ENCODE data around the gene PPL.
"Not testable (repeated sequence)": the region's sequence is repeated elsewhere in the genome, so short reads cannot be mapped to it uniquely, and the experiment has no call there.

PPL gene

DNA sequence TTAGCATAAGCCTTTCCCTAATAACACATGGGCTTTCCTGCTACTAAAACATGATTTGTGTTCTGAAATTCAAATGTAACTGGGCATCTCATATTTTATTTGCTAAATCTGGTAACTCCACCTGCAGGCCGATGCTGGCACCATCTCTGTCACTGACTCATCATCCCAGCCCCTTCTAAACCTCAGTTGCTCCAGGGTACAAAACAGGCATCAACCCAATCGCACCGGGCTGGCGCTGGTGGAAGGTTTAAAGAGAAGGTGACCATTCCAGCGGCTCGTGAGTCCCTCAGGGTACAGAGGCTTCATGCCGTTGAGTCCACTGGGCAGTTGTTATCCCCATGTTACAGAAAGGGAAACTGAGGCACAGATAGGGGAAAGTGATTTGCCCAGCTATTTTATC is 27.1 kb downstream of the PPL start:
- no peak for DNase-seq (ENCODE audit: low spot score)

DNA sequence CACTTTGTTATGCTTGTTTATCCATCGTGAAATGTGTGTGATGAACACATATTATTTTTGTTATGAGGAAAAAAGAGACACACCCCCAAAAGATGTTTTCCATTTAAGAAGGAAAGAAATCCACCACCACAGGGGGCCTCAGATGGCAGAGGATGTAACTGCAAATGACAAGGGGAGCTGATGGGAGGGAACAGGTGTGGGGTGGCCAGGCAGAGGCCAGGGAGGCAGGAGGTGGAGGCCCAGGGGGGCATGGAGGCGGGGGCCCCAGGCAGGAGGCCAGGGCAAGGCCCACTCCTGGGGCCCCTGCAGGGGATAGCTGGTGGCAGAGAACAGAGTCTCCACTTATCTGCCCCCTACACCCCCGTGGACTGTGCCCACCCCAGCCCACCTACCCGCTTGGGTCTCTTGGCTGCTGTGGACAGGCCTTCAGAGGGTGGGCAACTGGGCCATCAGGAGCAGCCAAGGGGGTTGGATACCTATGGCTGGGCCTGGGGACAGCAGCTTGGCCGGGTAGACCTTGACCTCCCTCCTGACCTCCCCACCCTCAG is 28.0 kb downstream of the PPL start:
- DNase-seq (ENCODE audit: low spot score), result no peak

DNA sequence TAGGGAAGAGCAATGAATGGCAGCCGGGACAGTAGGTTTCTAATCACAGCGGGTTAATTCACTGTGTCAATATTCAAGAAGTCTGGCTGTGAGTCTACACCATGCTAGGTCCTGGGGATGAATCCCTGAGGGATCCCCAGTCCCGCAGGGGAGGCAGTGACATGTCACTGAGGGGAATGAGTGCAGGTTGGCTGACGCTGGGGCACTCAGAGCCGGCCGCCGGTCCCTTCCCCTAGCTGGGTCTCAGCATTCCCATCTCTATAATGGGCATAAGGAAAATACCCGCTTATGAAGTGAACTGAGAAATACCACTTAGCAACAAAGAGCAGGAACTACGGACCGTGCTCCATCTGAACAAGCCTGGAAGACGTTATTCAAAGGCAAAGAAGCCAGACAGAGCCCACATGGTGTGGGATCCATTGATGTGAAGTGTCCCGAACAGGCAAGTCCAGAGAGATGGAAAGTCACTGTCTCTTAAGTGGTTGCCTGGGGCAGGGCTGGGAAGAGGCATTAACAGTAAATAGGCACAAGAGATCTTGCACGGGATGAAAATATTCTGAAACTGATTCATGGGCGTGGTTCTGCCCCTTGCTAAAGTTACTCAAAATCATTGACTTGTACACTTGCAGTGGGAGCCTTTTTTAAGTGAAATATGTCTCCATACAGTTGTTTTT is 31.9 kb downstream of the PPL start:
- no peak for DNase-seq (ENCODE audit: low spot score)

DNA sequence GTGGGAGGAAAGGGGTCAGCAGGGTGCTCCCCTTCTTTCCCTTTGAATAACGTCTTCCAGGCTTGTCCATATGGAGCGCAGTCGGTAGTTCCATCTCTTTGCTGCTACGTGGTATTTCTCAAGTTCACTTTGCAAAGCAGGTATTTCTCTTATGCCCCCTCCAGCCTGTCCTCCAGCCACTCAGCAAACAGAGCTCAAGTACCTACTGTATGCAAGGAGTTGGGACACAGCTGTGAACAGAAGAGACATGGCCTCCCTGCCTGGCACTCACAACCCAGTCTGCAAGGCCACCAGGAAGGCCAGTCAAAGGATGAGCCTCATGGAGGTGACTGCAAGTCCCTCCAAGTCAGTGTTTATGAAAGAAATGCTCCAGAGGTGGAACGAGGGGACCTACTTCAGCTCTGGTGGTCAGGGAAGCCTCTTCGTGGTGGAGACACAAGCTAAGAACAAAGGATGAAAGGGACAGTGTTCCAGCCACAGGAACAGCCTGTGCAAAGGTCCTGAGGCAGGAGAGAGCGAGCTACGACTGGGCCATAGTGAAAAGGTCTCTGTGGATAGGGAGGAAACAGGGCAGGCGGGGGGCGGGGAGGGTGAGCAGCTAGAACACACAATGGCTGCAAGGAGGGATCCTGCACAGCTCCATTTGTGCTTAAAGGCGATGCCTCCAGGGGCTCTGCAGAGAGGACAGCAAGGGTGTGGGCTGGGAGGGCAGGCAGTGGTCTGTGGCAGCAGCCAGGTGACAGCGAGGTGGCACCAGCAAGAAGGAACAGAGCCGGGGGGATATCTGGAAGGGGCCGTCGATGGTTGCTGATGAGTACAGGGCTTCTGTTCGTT is 32.6 kb downstream of the PPL start:
- no peak for DNase-seq (ENCODE audit: low spot score)

- DNase-seq (ENCODE audit: low spot score), result no peak
These were observed 34.9 kb downstream of the PPL start for GRCh38 chr16:4902038-4902437.

DNA sequence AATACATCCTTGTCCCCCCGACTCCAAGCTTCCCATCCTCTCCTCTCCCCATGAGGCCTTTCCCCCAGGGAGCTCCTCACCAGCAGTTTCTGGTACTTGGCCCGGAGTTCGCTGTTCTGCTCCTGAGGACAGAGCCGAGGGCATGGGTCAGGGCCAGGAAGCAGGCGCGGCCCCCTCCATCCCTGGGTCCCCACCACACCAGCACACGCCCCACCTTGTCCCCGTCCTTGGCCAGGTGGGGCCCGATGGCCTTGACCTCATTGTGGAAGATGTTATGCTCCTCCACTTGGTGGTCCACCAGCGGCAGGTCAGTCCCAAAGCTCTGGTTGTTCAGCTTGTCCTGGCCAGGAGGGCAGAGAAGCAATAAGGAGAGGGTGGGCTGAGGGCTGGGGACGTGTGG is 36.2 kb downstream of the PPL start:
- no peak for DNase-seq (ENCODE audit: low spot score)

DNA sequence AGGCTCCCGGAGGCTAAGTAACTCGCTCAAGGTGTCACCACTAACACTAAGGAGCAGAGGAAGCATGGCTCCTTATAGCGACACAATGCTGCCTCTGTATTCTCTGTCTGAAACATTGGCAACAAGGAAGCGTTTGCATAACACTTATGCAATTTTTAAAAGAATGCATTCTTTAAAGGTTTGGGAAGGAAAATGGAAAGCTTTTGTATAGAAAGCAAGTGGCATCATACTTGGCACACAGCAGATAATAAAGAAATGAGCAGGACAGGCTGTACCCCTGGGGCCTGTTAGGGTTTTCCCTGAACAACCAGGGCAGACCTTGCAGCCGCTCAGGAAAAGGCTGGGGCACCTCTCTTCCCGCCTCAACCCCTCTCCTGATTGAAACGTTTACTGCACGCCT is 36.9 kb downstream of the PPL start:
- no peak for DNase-seq (ENCODE audit: low spot score)

- no peak for DNase-seq (ENCODE audit: low spot score)
These were observed 37.5 kb downstream of the PPL start for GRCh38 chr16:4899474-4899846.

DNA sequence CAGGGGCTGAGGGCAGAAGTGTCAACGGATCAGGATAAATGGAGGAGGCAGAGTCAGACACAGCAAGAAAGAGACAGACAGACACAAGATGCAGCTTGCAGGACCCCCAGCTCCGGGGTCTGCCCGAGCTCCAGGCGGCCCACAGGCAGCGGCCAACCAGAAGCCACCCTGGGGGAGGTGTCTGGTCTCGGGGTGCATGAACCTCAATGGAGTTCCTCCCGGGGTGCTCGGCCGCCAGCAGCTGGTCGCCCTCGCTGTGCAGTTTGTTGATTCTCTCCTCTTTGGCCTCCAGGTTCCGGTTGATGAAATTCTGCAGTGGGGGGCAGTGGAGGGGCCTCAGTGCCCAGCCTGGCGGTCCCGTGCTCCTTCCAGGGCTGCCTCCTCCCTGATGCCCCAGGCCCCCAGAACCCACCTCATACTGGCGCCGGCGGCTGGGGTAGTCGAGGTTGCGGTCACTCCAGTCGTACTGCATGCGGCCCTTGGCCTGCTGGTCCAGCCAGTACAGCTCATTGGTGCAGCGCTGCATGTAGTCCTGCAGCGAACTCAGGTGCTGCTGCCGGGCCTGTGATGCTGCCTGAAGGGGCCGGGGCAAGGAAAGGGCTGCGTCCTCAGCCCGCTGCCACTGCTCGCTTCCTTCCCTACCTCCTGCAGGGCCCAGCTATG is 38.0 kb downstream of the PPL start:
- DNase-seq (ENCODE audit: low spot score), result no peak

DNA sequence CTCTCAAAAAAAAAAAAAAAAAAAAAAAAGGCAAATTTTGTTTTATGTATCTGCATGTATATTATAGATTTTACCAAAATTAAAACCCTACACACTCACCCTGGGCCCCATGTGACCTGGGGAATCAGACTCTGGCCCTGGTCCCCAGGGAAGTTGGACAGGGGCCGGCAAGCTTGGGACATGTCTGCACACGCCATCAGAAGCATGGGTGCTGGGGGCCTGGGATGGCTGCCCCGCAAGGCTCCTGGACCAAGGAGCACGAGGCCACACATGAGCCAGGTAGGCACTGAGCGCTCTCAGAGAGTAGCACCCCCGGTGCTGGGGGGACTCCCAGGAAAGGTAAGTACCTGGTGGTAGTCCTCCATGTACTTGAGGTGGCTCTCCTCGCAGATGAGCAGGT is 39.6 kb downstream of the PPL start:
- no peak for DNase-seq (ENCODE audit: low spot score)

DNA sequence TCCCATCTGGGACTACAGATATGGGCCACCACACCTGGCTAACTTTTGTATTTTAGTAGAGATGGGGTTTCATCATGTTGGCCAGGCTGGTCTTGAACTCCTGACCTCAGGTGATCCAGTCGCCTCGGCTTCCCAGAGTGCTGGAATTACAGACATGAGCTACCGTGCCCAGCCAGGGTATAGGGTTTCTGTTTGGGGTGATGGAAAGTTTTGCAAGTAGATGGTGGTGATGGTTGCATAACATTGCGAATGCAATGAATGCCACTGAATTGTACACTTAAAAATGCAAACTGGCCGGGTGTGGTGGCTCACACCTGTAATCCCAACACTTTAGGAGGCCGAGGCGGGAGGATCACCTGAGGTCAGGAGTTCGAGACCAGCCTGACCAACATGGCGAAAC is 40.2 kb downstream of the PPL start:
- not testable (repeated sequence) for DNase-seq (ENCODE audit: low spot score)

GRCh38 chr16:4895366-4895765 is 41.6 kb downstream of the PPL start:
- no peak for DNase-seq (ENCODE audit: low spot score)

DNA sequence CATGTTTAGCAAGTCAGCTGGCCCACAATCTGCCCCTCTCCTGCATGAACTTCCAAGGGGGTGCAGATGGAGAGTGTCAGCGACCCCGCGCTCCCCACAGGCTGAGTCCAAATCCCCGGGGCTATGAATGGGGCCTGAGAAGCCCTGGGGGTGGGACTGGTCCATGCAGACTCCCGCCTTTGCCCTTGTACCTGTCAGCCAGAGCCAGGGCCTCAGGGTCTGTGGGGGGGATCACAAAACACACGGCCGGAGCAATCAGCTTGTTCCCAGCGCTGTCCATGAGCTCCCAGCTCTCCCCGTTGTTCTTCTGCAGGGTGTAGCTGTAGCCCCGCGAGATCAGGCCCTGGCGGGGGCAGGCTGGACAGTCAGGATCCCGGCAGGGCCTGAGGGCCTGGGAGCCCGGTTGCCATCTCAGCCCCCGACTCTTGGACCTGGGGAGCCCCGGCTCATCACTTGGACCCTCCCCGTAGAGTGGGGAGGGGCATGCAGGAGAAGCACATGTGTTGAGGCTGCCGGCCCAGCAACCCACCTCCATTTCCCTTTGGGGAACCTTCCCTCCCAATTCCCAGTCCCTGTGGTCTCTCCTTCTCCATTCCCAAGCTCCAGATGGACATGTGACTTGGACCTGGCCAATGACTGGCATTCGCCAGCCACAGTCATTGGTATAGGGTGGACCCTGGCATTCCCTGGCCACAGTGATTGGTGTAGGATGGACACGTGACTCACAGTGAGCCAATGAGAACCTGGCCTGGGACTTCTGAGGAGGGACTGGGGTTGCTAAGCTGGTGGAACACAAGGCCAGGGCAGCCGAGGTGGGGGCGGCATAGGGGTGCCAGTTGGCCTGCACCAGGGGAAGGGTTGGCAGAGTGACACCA is 42.4 kb downstream of the PPL start:
- DNase-seq (ENCODE audit: low spot score), result no peak

GRCh38 chr16:4893103-4893862 is 43.7 kb downstream of the PPL start:
- no peak for DNase-seq (ENCODE audit: low spot score)

DNA sequence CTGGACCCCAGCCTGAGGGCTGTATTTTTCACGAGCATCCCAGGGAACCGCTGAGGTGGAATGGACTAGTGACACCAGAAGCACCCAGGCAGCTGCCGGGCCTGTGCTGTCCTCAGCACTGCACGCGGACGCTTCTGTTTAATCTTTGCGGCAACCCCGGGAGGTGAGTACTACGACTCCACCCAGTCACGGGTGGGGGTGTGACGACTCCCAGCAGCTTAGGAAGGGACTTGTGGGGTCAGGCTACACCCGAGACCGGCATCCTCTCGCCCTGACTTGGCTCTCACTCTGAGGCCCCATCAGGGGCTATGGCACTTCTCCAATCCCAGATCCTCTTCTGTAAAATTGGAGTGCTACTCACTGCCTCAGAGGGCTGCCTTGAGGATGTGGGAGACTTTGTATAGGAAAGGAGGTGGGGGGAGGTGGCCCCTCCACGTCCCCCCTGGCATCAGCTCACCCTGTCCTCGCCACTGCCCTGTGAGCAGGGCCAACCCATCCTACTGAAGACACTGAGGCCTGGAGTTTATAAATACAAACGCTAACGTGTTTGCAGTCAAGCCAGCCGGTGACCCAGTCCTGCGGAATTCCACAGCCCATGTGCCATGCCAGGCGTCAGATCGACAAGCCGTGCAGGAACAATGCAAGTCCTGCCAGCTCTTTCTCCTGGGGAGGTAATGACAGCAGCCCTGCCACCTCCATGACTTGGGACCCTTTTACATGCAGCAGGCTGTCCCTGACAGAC is 44.4 kb downstream of the PPL start:
- DNase-seq (ENCODE audit: low spot score), result no peak

DNA sequence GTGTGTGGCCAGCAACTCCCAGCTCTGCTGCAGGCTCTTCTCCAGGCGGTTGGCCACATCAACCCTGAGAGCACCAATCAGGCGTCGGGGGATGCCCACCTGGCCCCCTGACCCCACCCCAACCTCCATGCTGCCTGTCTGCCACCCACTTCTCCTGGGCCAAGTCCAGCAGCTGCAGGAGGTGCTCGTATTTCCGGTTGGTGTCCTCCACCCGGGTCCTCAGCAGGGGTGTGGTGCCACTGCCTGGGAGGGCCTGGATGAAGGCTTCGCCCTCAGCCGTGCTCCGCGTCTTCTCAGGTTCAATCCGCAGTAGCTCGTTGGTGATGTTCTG is 45.1 kb downstream of the PPL start:
- DNase-seq (ENCODE audit: low spot score), result no peak

DNA sequence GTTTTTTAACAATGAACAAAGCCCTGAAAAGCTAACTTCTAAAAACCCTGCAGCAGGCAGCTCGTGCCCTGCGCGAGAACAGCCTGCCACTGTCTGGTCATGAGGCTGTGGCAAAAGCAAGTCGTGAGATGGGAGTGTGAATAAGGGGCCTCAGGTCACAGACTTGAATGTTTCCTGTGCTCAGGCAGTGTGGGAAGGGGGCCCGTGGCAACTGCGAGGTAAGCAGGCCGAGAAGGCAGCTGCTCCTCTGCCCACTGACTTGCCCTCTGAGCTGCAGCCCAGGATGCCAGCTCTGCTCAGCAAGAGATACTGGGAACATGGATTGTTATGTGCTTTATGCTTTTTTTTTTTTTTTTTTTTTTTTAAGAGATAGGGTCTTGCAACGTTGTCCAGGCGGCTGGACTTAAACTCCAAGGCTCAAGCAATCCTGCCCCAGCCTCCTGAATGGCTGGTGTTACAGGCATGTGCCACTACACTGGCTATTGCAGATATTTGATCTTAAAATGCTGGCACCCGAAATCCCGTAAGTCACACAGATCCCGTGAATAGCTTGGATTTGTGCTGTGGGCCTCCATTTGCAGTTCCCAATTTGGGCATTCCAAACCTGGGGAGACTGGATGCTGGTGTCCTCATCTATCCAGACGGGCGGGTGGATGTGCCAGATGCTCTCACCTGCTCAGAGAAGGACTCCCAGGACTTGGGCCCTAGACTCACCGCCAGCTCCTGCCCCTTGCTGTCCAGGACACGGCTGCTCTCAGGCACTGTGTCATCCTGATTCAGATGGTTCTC is 45.7 kb downstream of the PPL start:
- no peak for DNase-seq (ENCODE audit: low spot score)

DNA sequence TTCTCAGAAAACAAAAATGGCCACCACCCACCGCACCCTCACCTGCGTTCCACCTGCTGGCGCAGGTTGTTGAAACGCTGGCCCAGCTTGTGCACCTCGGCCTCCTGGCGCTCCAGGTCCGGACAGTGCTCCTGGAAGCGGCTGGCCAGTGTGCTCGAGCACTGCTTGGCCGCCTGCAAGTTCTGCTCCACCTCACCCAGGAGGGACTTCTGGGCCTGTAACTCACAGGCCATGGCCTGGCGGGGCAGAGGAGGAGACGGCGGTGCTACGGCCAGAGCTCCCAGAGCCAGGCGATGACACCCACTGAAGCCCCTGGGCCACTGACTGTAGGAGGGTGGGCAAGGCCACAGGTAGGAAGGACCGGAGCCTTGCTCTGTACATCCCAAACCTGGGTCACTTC is 46.3 kb downstream of the PPL start:
- no peak for DNase-seq (ENCODE audit: low spot score)

DNA sequence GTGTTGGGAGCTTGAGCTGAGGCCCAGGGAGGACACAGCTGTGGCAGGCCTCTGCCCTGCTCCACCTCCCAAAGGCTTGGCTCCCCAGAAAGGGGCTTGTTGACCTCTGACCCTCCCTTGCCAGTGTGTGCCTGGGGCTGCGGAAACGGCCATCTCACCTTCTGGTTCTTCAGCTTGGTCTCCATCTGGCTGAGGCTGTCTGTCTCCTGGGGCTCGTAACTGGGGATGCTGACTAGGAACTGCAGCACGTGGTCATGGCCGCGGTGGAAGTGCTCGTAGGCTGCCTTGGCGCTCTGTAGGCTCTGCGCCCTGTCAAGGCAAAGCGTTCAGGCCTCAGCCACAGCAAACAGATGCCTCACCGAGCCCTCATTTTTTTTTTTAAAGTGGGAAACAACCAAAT is 46.9 kb downstream of the PPL start:
- DNase-seq (ENCODE audit: low spot score), result no peak
